Upper lobe of right lung (tissue), 1 donor: ENCODE measurements around the gene STEAP3. TPM values are rescaled to one million over a fixed set of nuclear protein-coding genes. Genes with fewer than 3 reads are reported as not detected.

Experiments used
- ATAC-seq: fragments of 200-7000 bp; cut with Tn5 transposase; one replicate; pipeline ENCODE4 v1.9.1; 2020; ENCODE audit warnings: mild to moderate bottlenecking, moderate library complexity
- DNase-seq: peaks from one replicate; pipeline ENCODE4 v3.0.0-alpha.2; 2020
- H3K27ac ChIP-seq: fragments of 200-600 bp; one replicate; pipeline ENCODE4 v1.8.0; 2022
- H3K27me3 ChIP-seq: fragments of 200-600 bp; one replicate; pipeline ENCODE4 v1.8.0; 2022; ENCODE audit warnings: mild to moderate bottlenecking
- H3K36me3 ChIP-seq: fragments of 200-600 bp; one replicate; pipeline ENCODE4 v1.8.0; 2022
- H3K4me1 ChIP-seq: fragments of 200-600 bp; one replicate; pipeline ENCODE4 v1.8.0; 2022
- H3K4me3 ChIP-seq: fragments of 200-600 bp; one replicate; pipeline ENCODE4 v1.8.0; 2022; ENCODE audit warnings: mild to moderate bottlenecking
- H3K9me3 ChIP-seq: fragments of 200-600 bp; one replicate; pipeline ENCODE4 v1.8.0; 2022
- CTCF ChIP-seq: fragments of 200-600 bp; IDR thresholded peaks from one replicate; pipeline ENCODE4 v1.8.0; 2022; ENCODE audit warnings: antibody characterized with exemption
- intact Hi-C: fragments of 100-400 bp; cut with DNase I; formaldehyde crosslinking; loops from one replicate; pipeline ENCODE4 v1.11.0; 2022
- total RNA-seq: library from RNA; stranded (reverse); fragmentation: NEBNext Ultra II Directional; extraction: Animal tissue kit (Norgen Biotek cat#: 25700); gene quantifications from one replicate; pipeline ENCODE4 v1.2.1, GENCODE V29; 2021
- donor health status: DM: no; HTN: yes; CAD: no; lungs with severe emphysema.

STEAP3 gene
- total RNA-seq, 1 donor from 2014 or later, result 14.1 TPM

DNA sequence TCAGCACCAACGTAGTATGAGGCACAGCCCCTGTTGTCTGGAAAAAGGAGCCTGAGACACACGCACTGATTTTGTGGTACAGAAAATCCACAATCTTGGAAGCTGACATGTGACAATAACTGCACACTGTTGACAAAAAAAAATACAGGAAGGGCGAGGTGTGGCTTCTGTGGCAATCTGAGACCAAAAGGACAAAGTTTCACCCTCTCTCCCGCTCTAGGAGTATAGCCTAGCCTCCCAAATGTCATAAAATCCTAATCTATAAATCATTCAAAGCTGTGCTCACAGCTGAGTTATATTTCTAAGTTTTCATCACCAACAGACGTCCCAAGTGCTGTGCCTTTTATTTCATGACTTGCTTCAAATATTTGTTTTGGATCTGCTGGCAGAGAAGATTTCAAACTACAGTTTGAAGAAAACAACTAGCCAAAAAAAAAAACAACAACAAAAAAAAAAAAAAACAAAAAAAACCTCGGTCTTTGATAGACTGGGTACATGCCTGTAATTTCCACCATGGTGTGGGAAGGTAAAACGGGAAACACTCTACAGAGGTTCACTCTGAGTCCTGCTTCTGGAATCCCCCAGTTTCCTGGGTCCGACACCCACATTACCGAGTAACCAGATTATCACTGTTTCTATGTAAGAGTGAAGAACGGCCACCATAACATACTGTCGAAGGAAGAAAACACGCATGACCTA lies 82.0 kb downstream of the STEAP3 start:
- Histone ChIP-seq H3K4me1 (no peaks in the 10 kb centered on the region), H3K9me3 (no peaks in the 10 kb centered on the region), H3K4me3 (no peak overlapping the region), H3K27ac (no peak overlapping the region), H3K27me3 (no peaks in the 10 kb centered on the region), H3K36me3 (no peaks in the 10 kb centered on the region)
- DNase-seq (no peak), ATAC-seq (no peak)
- no peak for TF ChIP-seq CTCF
- intact Hi-C loops, result no loop called here

DNA sequence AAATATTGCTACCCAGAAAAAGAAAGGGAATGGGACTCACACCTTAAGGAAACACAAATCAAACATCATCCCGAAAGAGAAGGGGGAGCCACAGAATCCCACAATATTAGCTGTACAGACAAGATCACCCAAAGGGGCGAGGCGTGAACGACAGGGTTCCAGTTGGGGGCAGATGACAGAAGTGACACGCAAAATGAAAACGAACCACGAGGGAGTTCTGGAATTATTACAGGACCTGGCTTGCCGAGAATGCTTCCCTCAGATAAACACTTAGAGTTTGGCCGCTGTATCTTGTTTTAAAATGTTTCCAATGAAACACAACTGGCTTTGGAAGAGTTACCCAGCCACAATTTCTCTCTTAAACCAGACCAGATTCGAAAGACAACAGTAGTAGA lies 82.6 kb downstream of the STEAP3 start:
- intact Hi-C loops, result no loop called here
- no peaks in the 10 kb centered on the region for H3K9me3 ChIP-seq
- no peak for ATAC-seq
- no peaks in the 10 kb centered on the region for H3K36me3 ChIP-seq
- no peak overlapping the region for H3K27ac ChIP-seq
- no peak for TF ChIP-seq CTCF
- H3K4me3 ChIP-seq, result no peak overlapping the region
- H3K4me1 ChIP-seq, result no peaks in the 10 kb centered on the region
- no peaks in the 10 kb centered on the region for H3K27me3 ChIP-seq
- DNase-seq, result no peak

DNA sequence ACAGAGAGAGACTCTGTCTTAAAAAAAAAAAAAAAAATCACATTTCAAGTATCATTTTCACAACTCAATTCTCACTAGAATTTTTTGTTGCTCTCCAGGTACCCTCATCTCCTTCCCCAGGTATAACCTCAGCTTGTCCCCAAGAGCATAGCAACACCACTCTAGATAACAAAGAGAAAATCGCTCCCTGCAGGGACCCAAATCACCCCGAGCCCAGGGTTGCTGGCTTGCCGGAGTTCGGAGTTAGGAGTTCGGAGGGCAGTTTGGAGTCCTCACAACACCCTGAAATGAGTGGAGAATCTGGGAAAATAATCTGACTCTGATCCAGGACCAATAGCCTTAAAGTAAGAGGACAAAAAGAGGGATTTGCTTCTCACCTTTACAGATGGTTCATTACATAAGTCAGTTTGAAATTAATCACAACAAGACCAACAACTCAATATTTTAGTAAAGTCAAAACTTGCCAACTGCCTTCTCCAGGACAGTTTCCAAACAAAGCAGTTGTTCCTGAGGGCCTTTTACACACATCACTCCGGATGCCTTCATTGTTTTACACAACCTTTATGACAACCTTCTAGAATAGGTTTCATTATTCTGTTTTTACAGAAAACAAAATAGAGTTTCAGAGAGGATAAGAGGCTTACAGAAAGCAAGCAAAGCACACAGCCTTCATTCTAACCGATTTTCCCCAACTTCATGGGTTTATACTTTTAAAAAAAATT lies 83.9 kb downstream of the STEAP3 start:
- intact Hi-C loops, result no loop called here
- no peaks in the 10 kb centered on the region for H3K4me1 ChIP-seq
- no peak overlapping the region for H3K27ac ChIP-seq
- H3K27me3 ChIP-seq, result no peaks in the 10 kb centered on the region
- H3K36me3 ChIP-seq, result no peaks in the 10 kb centered on the region
- DNase-seq, result no peak
- H3K4me3 ChIP-seq, result no peak overlapping the region
- H3K9me3 ChIP-seq, result no peaks in the 10 kb centered on the region
- no peak for ATAC-seq
- no peak for TF ChIP-seq CTCF

DNA sequence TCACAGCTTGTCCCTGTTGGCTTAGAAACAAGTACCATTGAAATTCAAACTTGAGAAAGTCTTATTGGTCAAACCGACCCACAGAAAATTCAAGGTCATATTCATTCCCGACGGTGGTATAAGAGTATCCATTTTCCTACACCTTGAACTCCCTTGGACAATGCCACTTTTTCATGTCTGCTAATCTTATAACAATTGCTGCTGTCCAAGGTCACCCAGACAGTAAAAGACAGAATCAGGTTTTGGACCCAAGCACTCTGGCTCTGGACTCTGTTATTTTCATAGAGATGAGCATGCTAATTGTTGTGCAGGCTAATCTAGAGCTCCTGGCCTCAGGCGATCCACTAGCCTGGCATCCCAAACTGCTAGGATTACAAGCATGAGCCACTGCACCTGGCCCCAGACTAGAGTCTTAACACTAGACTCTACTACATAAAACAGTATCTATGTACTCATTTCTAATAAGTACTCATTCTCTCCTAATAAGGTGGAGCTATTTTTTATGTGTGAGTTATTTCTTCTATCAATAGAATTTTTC lies 85.2 kb downstream of the STEAP3 start:
- no peak for TF ChIP-seq CTCF
- no peaks in the 10 kb centered on the region for H3K9me3 ChIP-seq
- H3K27ac ChIP-seq, result no peak overlapping the region
- no peak overlapping the region for H3K4me3 ChIP-seq
- intact Hi-C loops, result no loop called here
- H3K27me3 ChIP-seq, result no peaks in the 10 kb centered on the region
- ATAC-seq, result no peak
- no peak for DNase-seq
- no peaks in the 10 kb centered on the region for H3K4me1 ChIP-seq
- no peaks in the 10 kb centered on the region for H3K36me3 ChIP-seq

DNA sequence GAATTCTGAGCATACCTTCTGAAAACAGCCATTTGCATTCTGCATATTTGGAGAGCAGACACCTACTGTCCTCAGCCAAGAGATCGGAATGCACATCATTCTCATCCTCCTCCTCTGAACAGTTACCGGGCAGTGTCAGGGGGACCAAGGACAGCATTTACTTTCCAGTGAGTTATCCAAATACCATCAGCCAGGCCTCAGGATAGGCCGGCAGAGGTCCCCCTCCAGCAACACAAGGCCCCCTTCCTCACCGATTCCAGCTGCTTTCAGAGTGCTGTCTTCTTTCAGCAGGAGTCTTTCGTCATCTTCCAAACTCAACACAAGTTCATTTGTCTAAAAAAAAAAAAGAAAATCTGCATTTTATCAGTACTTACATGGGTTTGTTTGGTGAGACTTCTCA lies 87.7 kb downstream of the STEAP3 start:
- intact Hi-C loops, result no loop called here
- Histone ChIP-seq H3K4me3 (no peak overlapping the region), H3K27me3 (no peaks in the 10 kb centered on the region), H3K4me1 (no peaks in the 10 kb centered on the region), H3K9me3 (no peaks in the 10 kb centered on the region), H3K27ac (no peak overlapping the region), H3K36me3 (no peaks in the 10 kb centered on the region)
- no peak for TF ChIP-seq CTCF
- DNase-seq, result no peak
- no peak for ATAC-seq
